GM12865 (cell line): ENCODE data around the gene HLX.

Source experiments
- DNase-seq: peaks from one replicate; pipeline ENCODE4 v3.0.0; 2010; ENCODE audit warnings: low read depth
- H3K4me3 ChIP-seq: 2 replicates; pipeline ENCODE4 v1.5.1; 2011; ENCODE audit warnings: mild to moderate bottlenecking, low read depth, low read length, control low read depth
- CTCF ChIP-seq: IDR thresholded peaks from 2 replicates; pipeline ENCODE4 v1.5.1; 2011; ENCODE audit warnings: low read length, control low read depth, low read depth, inconsistent platforms; ENCODE audit not compliant: insufficient read depth; ENCODE audit errors: missing control alignments

The HLX gene

GRCh38 chr1:220880726-220881506 lies 1.7 kb downstream of the HLX start:
- DNase-seq, result no peak
- no peak for TF ChIP-seq CTCF
- H3K4me3 ChIP-seq, result no peak overlapping the region

GRCh38 chr1:220882061-220882891 lies 3.0 kb downstream of the HLX start:
- no peak for TF ChIP-seq CTCF
- H3K4me3 ChIP-seq, result no peak overlapping the region
- DNase-seq, result no peak

- no peak for TF ChIP-seq CTCF
- no peak overlapping the region for H3K4me3 ChIP-seq
- DNase-seq, result no peak
These were observed 5.1 kb downstream of the HLX start for GRCh38 chr1:220884109-220884980.

GRCh38 chr1:220884981-220885918 lies 6.0 kb downstream of the HLX start:
- no peak overlapping the region for H3K4me3 ChIP-seq
- no peak for TF ChIP-seq CTCF
- no peak for DNase-seq

- no peak for TF ChIP-seq CTCF
- no peak for DNase-seq
These were observed 6.7 kb downstream of the HLX start for GRCh38 chr1:220885971-220886370.

More at GRCh38 chr1:220885971-220886370, 6.7 kb downstream of the HLX start:
- H3K4me3 ChIP-seq, result no peak overlapping the region
